A549 treated with AZD9567 at 1 μM for 4 hours (cell line): Measurements from ENCODE around the gene AGFG2. TPM values are rescaled to one million over a fixed set of nuclear protein-coding genes. Genes with fewer than 3 reads are reported as not detected.

Experiments used
- total RNA-seq: library from RNA; stranded (reverse); fragments of 200-300 nt; extraction: Qiagen RNA extraction; gene quantifications from 5 replicates; pipeline ENCODE4 v1.2.3, GENCODE V29; 2022; ENCODE audit not compliant: insufficient read depth

The AGFG2 gene
- total RNA-seq = 25.0 to 40.8 TPM (median 33.2 TPM) in 5 replicates

GRCh38 chr7:100538654-100539435 is at the start of gene AGFG2:
Gene AGFG2, plus strand, starts transcription at chr7:100539203. Its CDS starts 144 bp downstream, at chr7:100539347.

GRCh38 chr7:100573691-100574361 is 34.8 kb downstream of the AGFG2 start, which contains the start of gene SAP25:
Gene SAP25, minus strand, starts transcription at chr7:100573900. Its CDS starts 158 bp downstream, at chr7:100573742.

GRCh38 chr7:100585511-100586265 is 46.7 kb downstream of the AGFG2 start, which contains the start of gene LRCH4:
Gene LRCH4, minus strand, starts transcription at chr7:100586129. Its CDS starts 29 bp downstream, at chr7:100586100.

GRCh38 chr7:100586266-100587025 is 47.4 kb downstream of the AGFG2 start, which contains the start of gene FBXO24:
Gene FBXO24, plus strand, starts transcription at chr7:100586328. Its CDS starts 298 bp downstream, at chr7:100586626.

GRCh38 chr7:100611983-100612729 is 73.2 kb downstream of the AGFG2 start, which contains the start of gene MOSPD3:
Gene MOSPD3, plus strand, starts transcription at chr7:100612540. Its CDS starts 252 bp downstream, at chr7:100612792.

Other genes starting within 250 kb of the AGFG2 start
- 0.03 TPM in 1 of 5 replicates, not detected in the others for gene SPDYE3, start 231.5 kb upstream of the AGFG2 start, total RNA-seq
- 14.7 to 39.2 TPM (median 38.3 TPM) in 5 replicates for gene PILRB, start 181.1 kb upstream of the AGFG2 start, total RNA-seq
- 5.5 to 7.7 TPM (median 5.7 TPM) in 5 replicates for gene PILRA, start 165.7 kb upstream of the AGFG2 start, total RNA-seq
- 1.4 to 1.7 TPM (median 1.6 TPM) in 5 replicates for gene ZCWPW1, start 110.5 kb upstream of the AGFG2 start, total RNA-seq
- gene MEPCE, start 109.4 kb upstream of the AGFG2 start, total RNA-seq = 39.0 to 53.8 TPM (median 48.9 TPM) in 5 replicates
- 31.2 to 50.6 TPM (median 47.8 TPM) in 5 replicates for gene PPP1R35, start 102.7 kb upstream of the AGFG2 start, total RNA-seq
- 0.71 to 1.2 TPM (median 0.93 TPM) in 4 of 5 replicates, not detected in the other for gene SPACDR, start 74.9 kb upstream of the AGFG2 start, total RNA-seq
- 42.3 to 56.2 TPM (median 51.1 TPM) in 5 replicates for gene TSC22D4, start 60.0 kb upstream of the AGFG2 start, total RNA-seq
- 2.1 to 5.0 TPM (median 4.3 TPM) in 5 replicates for gene NYAP1, start 55.3 kb upstream of the AGFG2 start, total RNA-seq
- gene SAP25, start 34.7 kb downstream of the AGFG2 start, total RNA-seq = 0.49 to 1.4 TPM (median 0.65 TPM) in 4 of 5 replicates, not detected in the other
- gene LRCH4, start 46.9 kb downstream of the AGFG2 start, total RNA-seq = 17.9 to 21.8 TPM (median 21.5 TPM) in 5 replicates
- 0.07 to 0.31 TPM (median 0.19 TPM) in 4 of 5 replicates, not detected in the other for gene FBXO24, start 47.1 kb downstream of the AGFG2 start, total RNA-seq
- 4.6 to 9.7 TPM (median 8.6 TPM) in 5 replicates for gene PCOLCE, start 63.2 kb downstream of the AGFG2 start, total RNA-seq
- 14.6 to 21.1 TPM (median 20.3 TPM) in 5 replicates for gene MOSPD3, start 73.3 kb downstream of the AGFG2 start, total RNA-seq
- gene TFR2, start 102.3 kb downstream of the AGFG2 start, total RNA-seq = 1.7 to 2.5 TPM (median 2.4 TPM) in 5 replicates
- not detected in 5 replicates for gene ACTL6B, start 117.2 kb downstream of the AGFG2 start, total RNA-seq
- gene GNB2, start 134.5 kb downstream of the AGFG2 start, total RNA-seq = 187 to 267 TPM (median 253 TPM) in 5 replicates
- gene GIGYF1, start 155.0 kb downstream of the AGFG2 start, total RNA-seq = 12.9 to 23.2 TPM (median 21.9 TPM) in 5 replicates
- 73.7 to 97.1 TPM (median 93.6 TPM) in 5 replicates for gene POP7, start 166.9 kb downstream of the AGFG2 start, total RNA-seq
- 0.08 TPM in 1 of 5 replicates, not detected in the others for gene EPO, start 181.3 kb downstream of the AGFG2 start, total RNA-seq
- gene ZAN, start 194.4 kb downstream of the AGFG2 start, total RNA-seq = not detected in 5 replicates